NCI-H2196 (cell line): ENCODE results near the gene SPINK9.

Source experiments
- DNase-seq: peaks from one replicate; lab custom pipeline; 2025; ENCODE audit not compliant: unreplicated experiment; lab: John Stamatoyannopoulos, UW

SPINK9 gene

GRCh38 chr5:148335259-148335658 is at the start of gene SPINK9:
TSS of gene SPINK9 (plus strand) at chr5:148335559. CDS start at chr5:148335614, 55 bp downstream.
- DNase-seq = no peak

GRCh38 chr5:148290271-148291195 is 44.8 kb upstream of the SPINK9 start:
- DNase-seq = peak; percentile 15

- no peak for DNase-seq
These were observed 37.6 kb upstream of the SPINK9 start for GRCh38 chr5:148297731-148298130.

GRCh38 chr5:148306446-148306845 is 28.9 kb upstream of the SPINK9 start:
- DNase-seq = no peak

GRCh38 chr5:148309019-148309418 is 26.3 kb upstream of the SPINK9 start:
- no peak for DNase-seq

GRCh38 chr5:148309746-148310145 is 25.6 kb upstream of the SPINK9 start:
- DNase-seq = no peak

- DNase-seq = no peak
These were observed 23.9 kb upstream of the SPINK9 start for GRCh38 chr5:148311484-148311883.

GRCh38 chr5:148312153-148312552 is 23.2 kb upstream of the SPINK9 start, which contains the start of gene SPINK7:
TSS of gene SPINK7 (plus strand) at chr5:148312423. CDS start at chr5:148312484, 61 bp downstream.
- DNase-seq = no peak

GRCh38 chr5:148314187-148314586 is 21.2 kb upstream of the SPINK9 start:
- DNase-seq = no peak

- no peak for DNase-seq
These were observed 20.6 kb upstream of the SPINK9 start for GRCh38 chr5:148314731-148315130.

GRCh38 chr5:148320011-148320963 is 15.1 kb upstream of the SPINK9 start:
- DNase-seq = peak; percentile 12

- DNase-seq = no peak
These were observed 2.0 kb upstream of the SPINK9 start for GRCh38 chr5:148333262-148333849.

GRCh38 chr5:148336704-148337435 is 1.5 kb downstream of the SPINK9 start:
- DNase-seq = no peak

GRCh38 chr5:148342371-148343045 is 7.1 kb downstream of the SPINK9 start:
- DNase-seq = no peak

- no peak for DNase-seq
These were observed 7.7 kb downstream of the SPINK9 start for GRCh38 chr5:148343046-148343407.

- DNase-seq = no peak
These were observed 8.5 kb downstream of the SPINK9 start for GRCh38 chr5:148343603-148344487.

- no peak for DNase-seq
These were observed 12.3 kb downstream of the SPINK9 start for GRCh38 chr5:148347706-148348105.

- DNase-seq = no peak
These were observed 17.3 kb downstream of the SPINK9 start for GRCh38 chr5:148352696-148353095.

- no peak for DNase-seq
These were observed 18.3 kb downstream of the SPINK9 start for GRCh38 chr5:148353634-148354033.
